GDM1 (cell line): ENCODE measurements around the gene SAPCD2.

Source experiments
- DNase-seq: peaks from one replicate; lab custom pipeline; 2025; lab: John Stamatoyannopoulos, UW

The SAPCD2 gene

GRCh38 chr9:137107312-137107921, 37.1 kb upstream of the SAPCD2 start:
- no peak for DNase-seq

DNA sequence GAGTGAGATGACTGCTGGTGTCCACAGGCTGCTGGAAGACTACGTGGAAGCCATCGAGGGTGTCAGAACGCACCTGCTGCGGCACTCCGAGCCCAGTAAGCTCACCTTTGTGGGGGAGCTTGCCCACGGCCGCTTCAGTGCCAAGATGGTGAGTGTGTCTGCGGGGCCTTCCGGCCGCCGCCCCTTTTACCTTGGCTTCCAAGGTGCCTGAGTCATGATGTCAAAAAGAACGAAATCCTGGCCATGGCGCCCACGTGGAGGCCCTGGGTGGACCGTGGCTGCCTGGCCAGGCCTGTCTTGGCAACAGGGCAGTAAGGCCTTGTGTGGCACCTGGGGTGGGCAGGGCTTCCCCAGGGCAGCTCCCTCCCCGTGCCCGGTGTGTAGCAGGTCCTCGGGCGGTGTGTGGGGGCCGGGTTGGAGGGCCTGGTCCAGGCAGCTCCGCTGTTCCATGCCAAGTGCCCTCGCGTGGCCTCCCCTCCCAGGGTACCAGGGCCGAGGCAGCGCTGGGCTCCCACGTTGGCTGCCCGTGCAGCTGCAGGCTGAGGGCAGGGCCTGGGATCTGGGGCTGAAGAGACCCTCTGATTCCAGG, 36.4 kb upstream of the SAPCD2 start:
- DNase-seq = no peak

GRCh38 chr9:137105814-137106661, 35.7 kb upstream of the SAPCD2 start:
- no peak for DNase-seq

- DNase-seq = no peak
Observed at GRCh38 chr9:137103206-137103999, 33.0 kb upstream of the SAPCD2 start.

GRCh38 chr9:137099231-137099630, 28.9 kb upstream of the SAPCD2 start:
- no peak for DNase-seq

GRCh38 chr9:137097761-137098462, 27.6 kb upstream of the SAPCD2 start:
- no peak for DNase-seq

DNA sequence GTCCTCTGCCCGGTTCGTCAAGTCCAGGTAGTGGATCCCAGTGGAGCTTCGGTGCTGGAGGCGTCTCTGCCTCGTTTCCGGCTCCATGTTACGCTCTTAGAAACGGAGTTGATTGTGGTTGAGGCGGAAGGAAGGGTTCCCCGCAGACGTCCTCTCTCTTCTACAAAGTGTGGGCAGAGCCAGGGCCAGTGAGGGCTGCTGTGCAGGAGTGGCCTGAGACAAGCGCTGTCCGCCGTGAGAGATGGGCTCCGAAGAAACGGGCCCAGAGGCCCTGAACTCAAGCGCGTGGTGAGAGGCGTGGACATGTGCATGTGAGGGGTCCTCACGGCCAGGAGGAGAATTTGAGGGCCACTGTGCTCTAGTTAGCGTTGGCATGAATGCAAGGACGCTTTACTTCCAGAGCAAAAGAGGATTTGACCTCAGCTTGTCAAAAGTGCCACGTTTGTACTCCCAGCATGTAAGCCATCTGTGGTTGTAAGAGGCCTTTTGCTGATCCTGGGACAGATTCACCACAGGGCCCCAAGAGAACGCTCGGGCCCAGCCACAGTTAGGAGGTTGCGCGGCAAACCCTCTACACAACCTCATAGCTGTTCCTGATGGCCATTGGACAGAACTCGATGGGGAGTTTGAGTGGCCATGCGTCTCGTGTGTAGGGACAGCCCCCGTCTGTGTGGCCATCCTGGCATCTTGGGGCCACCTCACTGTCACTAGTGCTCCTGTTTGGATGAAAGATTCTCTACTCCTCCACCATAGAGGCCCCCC, 26.6 kb upstream of the SAPCD2 start:
- DNase-seq = no peak

- no peak for DNase-seq
Observed at GRCh38 chr9:137095664-137096517, 25.5 kb upstream of the SAPCD2 start.

DNA sequence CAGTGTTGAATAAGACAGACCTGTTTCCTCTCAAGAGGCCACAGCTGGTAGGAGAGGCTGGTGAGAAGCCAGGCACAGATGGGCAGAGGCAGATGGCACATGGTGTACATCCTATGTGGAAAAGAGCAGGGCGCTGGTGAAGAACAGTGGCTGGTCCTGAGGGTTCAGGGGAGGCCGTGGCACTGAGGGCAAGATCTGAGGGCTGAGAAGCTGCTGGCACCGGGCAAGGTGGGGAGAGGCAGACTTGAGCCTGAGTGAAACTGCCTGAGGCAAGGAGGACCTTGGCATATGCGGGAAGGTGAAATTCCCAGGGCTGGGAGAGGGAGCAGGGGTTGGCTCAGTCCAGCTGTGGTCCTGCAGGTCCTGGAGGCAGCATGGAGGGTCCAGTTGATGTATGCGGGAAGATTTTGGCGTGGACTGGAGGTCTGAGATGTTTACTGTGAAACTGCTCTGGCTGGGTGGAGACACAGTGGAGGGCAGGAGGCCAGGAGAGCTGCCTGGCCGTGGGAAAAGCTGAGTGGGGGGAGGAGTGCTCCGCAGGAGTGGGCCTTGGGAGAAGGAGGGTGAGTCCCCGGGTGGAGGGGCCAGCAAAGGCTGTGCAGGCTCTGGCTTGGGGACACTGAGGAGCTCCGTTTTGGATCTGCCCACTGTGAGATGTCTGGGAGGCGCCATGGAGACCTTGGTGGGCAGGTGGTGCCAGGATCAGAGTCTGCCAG, 19.0 kb upstream of the SAPCD2 start:
- no peak for DNase-seq

GRCh38 chr9:137088121-137088520, 17.8 kb upstream of the SAPCD2 start:
- DNase-seq = no peak

DNA sequence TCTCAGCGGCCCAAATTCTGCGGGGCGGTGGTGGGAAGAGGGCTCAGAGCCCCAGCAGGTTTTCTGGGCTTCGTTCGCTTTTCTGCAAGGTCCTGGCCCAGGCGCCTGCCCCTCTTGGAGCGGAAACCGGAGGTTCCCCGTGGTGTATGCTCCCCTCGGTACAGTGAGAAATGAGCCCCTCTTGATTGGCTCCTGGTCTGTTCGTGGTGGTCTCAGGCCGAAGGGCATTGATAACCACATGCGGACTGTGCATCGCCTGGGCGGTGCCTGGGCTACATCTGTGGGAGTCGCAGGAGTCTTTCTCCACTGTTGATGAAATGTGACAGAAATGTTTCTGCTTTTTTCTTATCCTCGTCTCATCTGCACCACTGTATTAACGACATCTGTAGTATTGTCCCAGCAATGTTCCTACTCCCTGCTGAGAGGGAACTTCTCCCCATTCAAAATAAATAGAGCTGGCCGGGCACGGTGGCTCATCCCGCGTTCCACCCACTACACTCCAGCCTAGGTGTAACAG, 17.1 kb upstream of the SAPCD2 start:
- no peak for DNase-seq

GRCh38 chr9:137086531-137087408, 16.4 kb upstream of the SAPCD2 start, which contains the start of gene MAN1B1:
TSS of gene MAN1B1 (plus strand) at chr9:137086985. CDS start at chr9:137087000, 15 bp downstream.
- DNase-seq = peak; percentile 100

DNA sequence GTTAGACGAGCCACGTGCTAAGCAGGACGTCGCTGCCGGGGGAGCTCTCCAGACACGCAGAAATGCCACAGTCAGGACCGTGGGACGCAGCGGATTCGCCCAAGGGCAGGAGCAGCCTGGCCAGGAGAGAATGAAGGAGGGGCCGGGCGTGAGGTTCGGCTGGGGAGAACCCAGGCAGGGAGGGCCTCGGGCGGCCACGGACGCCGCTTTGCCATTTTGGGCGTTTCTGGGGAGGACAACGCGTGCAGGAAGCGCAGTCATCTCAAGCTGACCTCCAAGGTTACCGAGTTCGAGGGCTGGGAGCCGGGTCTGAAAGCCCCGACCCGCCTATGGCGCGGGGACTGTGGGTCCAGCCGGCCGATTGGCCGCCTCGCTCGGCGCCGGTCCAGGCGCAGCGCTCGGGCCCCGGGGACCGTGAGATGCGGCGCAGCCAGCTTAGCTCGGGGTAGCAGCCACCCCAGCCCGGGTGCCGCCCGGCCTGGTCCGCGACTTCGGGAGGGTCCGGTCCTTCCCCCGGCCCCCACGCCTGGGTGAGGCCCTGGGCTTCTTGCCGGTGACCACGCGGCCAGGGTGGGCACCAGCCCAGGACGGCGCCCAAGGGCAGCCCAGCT, 15.7 kb upstream of the SAPCD2 start:
- no peak for DNase-seq

- no peak for DNase-seq
Observed at GRCh38 chr9:137084526-137084925, 14.2 kb upstream of the SAPCD2 start.

- DNase-seq = no peak
Observed at GRCh38 chr9:137083394-137084004, 13.1 kb upstream of the SAPCD2 start.

GRCh38 chr9:137082925-137083290, 12.6 kb upstream of the SAPCD2 start:
- no peak for DNase-seq

GRCh38 chr9:137082222-137082924, 12.0 kb upstream of the SAPCD2 start:
- DNase-seq = no peak
